ENCODE results near the gene WDFY4. TPM values are rescaled to one million over a fixed set of nuclear protein-coding genes. Genes with fewer than 3 reads are reported as not detected.

The WDFY4 gene
- total and polyA plus RNA-seq, 2 of the 13 experiments (the other 11 are each of a cell fraction or from before 2014, with no cell fraction given): not detected

DNA sequence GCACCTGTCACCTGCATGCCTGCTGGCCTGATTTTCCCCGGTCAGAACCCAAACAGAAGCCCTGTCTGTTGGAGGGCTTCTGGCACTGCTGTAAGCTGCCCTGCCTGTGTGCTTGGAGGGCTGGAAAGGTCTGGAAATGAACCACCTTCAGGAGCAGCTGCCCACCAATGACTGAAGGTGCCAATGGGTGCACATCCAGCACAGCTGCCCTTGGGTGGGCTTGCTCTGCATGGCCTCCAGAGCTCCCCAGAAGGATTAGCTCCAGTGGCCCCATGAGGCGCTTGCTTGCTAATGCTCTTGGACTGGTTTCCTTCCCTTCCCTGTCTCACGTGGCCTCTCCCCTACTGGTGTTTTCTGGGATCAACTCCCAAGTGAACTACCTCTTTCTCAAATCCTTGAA is 43.2 kb downstream of the WDFY4 start (continued):
- no peak for TF ChIP-seq ZNF496 (CRISPR knock-in tag; IDR thresholded peaks at IDR 0.05; ENCODE audit: insufficient replicate concordance)
- no peak for TF ChIP-seq ZSCAN9 (CRISPR knock-in tag; IDR thresholded peaks at IDR 0.05; ENCODE audit: borderline replicate concordance)
- no peak for TF ChIP-seq KDM5A (IDR thresholded peaks at IDR 0.05; ENCODE audit: borderline replicate concordance, low read length)
- TF ChIP-seq NFYB (CRISPR knock-in tag; IDR thresholded peaks at IDR 0.05): no peak
- no peak for TF ChIP-seq ZIK1 (CRISPR knock-in tag; IDR thresholded peaks at IDR 0.05; ENCODE audit: borderline replicate concordance, low read depth)

- no peak for TF ChIP-seq HMG20A (CRISPR knock-in tag; IDR thresholded peaks at IDR 0.05; ENCODE audit: borderline replicate concordance)
- no peak for TF ChIP-seq ZNF430 (CRISPR knock-in tag; IDR thresholded peaks at IDR 0.05)
- no peak for TF ChIP-seq PCBP1 (IDR thresholded peaks at IDR 0.05; ENCODE audit: borderline replicate concordance, low read depth, low read length)
- TF ChIP-seq RARA (CRISPR knock-in tag; IDR thresholded peaks at IDR 0.05): no peak
- no peak for TF ChIP-seq ZBTB21 (CRISPR knock-in tag; IDR thresholded peaks at IDR 0.05)
- TF ChIP-seq, protein P1, sequence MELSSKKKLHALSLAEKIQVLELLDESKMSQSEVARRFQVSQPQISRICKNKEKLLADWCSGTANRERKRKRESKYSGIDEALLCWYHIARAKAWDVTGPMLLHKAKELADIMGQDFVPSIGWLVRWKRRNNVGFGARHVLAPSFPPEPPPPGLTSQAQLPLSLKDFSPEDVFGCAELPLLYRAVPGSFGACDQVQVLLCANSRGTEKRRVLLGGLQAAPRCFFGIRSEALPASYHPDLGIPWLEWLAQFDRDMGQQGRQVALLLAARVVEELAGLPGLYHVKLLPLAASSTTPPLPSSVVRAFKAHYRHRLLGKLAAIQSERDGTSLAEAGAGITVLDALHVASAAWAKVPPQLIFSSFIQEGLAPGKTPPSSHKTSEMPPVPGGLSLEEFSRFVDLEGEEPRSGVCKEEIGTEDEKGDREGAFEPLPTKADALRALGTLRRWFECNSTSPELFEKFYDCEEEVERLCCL (CRISPR knock-in tag; IDR thresholded peaks at IDR 0.05; ENCODE audit: borderline replicate concordance): no peak
- TF ChIP-seq, protein P2, sequence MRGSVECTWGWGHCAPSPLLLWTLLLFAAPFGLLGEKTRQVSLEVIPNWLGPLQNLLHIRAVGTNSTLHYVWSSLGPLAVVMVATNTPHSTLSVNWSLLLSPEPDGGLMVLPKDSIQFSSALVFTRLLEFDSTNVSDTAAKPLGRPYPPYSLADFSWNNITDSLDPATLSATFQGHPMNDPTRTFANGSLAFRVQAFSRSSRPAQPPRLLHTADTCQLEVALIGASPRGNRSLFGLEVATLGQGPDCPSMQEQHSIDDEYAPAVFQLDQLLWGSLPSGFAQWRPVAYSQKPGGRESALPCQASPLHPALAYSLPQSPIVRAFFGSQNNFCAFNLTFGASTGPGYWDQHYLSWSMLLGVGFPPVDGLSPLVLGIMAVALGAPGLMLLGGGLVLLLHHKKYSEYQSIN (CRISPR knock-in tag; IDR thresholded peaks at IDR 0.05; ENCODE audit: borderline replicate concordance): no peak
- TF ChIP-seq RBM22 (optimal IDR thresholded peaks at IDR 0.05; ENCODE audit: low read length): no peak
- TF ChIP-seq ZNF780A (CRISPR knock-in tag; IDR thresholded peaks at IDR 0.05): no peak
- no peak for TF ChIP-seq SMYD3 (CRISPR knock-in tag; IDR thresholded peaks at IDR 0.05)
- TF ChIP-seq KLF15 (CRISPR knock-in tag; IDR thresholded peaks at IDR 0.05; ENCODE audit: borderline replicate concordance): no peak
- no peak for TF ChIP-seq HNRNPL (IDR thresholded peaks at IDR 0.05; ENCODE audit: low read depth, low read length)
- TF ChIP-seq KAT7 (CRISPR knock-in tag; IDR thresholded peaks at IDR 0.05; ENCODE audit: borderline replicate concordance): no peak
- Histone ChIP-seq H3K27me3 (ENCODE audit: control insufficient read depth in 1 of 2, insufficient read depth in 2 of 2, low read length in 2 of 2) (no peaks in the 10 kb centered on the region; a peak in 1 of 5 replicates), H2AFZ (ENCODE audit: low read length) (no peak overlapping the region), H3K27ac (ENCODE audit: extremely low read length, insufficient read depth, low read length) (no peak overlapping the region), H3K9ac (ENCODE audit: insufficient read depth, low read depth, low read length) (no peak overlapping the region), H3K4me2 (ENCODE audit: low read depth, low read length) (no peak overlapping the region), H3K79me2 (ENCODE audit: insufficient read depth, low read length) (no peaks in the 10 kb centered on the region), H3K4me3 (replicated peaks in 1 of 3; ENCODE audit: insufficient read depth in 1 of 3, low read depth in 2 of 3, low read length in 3 of 3) (no peak overlapping the region), H4K20me1 (ENCODE audit: insufficient read depth, low read length) (no peaks in the 10 kb centered on the region), H3K36me3 (replicated peaks in 1 of 2; ENCODE audit: control insufficient read depth in 1 of 2, insufficient read depth in 2 of 2, low read length in 2 of 2) (no peaks in the 10 kb centered on the region), H3K4me1 (ENCODE audit: insufficient read depth, low read length) (no peaks in the 10 kb centered on the region), H3K9me3 (ENCODE audit: low read length) (no peaks in the 10 kb centered on the region)
- no peak for DNase-seq (ENCODE audit: low spot score)
- WGBS (ENCODE audit: low lambda C conversion rate): 4% methylated on average over 4 of the region's 5 CpGs
- POLR2A ChIA-PET: no interaction called here
- no peak for FAIRE-seq
- no TSS peak for BruUV-seq (replicated peaks)
- intact Hi-C loops (cut with micrococcal nuclease; ENCODE audit: unreplicated experiment) (no loop called here), in situ Hi-C loops (cut with HindIII; ENCODE audit: extremely low pct_ligation_motif_present, low pct_unique_long_range_greater_than_20kb) (no loop called here)
- ATAC-seq: no peak
- CTCF ChIA-PET (ENCODE audit: low intra/inter-chr PET ratio, low total read pairs): no interaction called here
Measured at GRCh38 chr10:48729222-48729621, 44.5 kb downstream of the WDFY4 start.

Data from HepG2 (cell line).